Measurements from ENCODE around the gene CCDC183.

CCDC183 gene

DNA sequence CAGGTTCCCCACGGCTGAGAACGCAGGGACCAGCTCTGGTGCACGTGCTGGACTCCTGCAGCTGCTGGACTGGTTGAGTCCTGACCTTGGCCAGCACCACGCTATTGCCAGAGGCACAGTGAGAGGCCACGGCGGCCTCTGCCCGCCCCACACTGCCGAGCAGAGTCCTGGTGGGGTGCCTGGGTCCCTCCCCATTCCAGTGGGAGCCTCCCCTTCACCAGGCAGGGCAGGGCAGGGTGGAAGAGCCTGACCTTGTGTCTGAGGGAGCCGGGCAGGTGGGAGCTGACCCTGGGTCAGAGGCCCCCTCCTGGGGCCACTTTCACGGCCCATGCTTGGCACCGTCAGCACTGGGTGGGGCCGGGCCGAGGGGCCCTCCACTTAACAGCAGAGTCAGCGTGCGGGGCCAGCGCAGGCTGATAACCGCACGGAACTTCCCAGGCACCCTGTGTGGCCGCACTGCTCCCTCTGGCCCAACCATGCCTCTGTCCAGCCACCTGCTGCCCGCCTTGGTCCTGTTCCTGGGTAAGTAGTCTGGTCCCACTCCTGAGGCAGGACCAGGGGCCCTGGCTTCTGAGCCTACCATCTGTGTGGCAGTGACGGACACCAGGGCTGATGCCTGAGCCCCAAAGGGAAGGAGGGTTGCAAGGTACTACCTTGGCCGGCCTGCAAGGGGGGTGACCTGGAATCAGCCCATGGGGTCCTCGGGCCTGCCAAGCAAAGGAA, 56.0 kb downstream of the CCDC183 start, which contains the start of gene MAMDC4:
Gene MAMDC4 (plus strand): TSS at position 406 of the 723 bp plus-strand sequence. CDS start 71 bp downstream, at position 477.
- DNase-seq: no peak

- DNase-seq: no peak
These were observed 56.8 kb downstream of the CCDC183 start for GRCh38 chr9:136852664-136853595.

DNA sequence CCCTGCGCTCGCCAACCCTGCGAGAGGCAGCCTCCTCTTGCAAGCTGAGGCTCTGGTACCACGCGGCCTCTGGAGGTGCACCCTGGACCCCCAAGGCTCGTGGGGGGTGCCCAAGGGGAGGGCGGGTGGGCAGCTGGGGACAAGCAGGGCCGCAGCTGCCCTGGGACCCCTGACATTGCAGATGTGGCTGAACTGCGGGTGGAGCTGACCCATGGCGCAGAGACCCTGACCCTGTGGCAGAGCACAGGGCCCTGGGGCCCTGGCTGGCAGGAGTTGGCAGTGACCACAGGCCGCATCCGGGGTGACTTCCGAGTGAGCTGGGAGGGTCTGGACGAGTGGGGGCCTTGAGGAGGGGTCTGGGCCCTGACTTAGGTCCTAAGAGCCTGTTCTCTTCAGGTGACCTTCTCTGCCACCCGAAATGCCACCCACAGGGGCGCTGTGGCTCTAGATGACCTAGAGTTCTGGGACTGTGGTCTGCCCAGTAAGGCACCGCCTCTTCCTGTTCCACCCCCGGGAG, 57.5 kb downstream of the CCDC183 start:
- DNase-seq: no peak

DNA sequence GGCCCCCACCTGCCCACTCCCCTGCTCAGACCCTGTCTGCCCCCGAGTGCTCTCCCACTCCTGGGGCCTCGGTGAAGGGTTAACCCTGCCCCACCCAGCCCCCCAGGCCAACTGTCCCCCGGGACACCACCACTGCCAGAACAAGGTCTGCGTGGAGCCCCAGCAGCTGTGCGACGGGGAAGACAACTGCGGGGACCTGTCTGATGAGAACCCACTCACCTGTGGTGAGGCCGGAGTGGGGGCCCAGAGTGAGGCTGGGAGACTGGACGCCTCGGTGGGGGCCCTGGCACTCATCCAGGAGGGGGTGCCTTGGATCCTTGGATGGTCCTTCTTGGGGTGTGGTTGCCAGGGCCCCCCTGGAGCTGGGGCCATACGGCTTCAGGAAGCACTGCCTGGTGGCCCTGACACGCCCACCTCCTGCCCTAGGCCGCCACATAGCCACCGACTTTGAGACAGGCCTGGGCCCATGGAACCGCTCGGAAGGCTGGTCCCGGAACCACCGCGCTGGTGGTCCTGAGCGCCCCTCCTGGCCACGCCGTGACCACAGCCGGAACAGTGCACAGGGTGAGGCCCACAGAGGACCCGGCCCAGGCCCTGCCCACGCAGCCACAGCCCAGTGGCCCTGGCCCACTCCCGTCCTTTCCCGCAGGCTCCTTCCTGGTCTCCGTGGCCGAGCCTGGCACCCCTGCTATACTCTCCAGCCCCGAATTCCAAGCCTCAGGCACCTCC, 58.1 kb downstream of the CCDC183 start:
- no peak for DNase-seq

GRCh38 chr9:136854842-136855460, 58.8 kb downstream of the CCDC183 start:
- no peak for DNase-seq

- no peak for DNase-seq
These were observed 59.4 kb downstream of the CCDC183 start for GRCh38 chr9:136855461-136856078.

GRCh38 chr9:136856079-136856476, 59.9 kb downstream of the CCDC183 start:
- no peak for DNase-seq

DNA sequence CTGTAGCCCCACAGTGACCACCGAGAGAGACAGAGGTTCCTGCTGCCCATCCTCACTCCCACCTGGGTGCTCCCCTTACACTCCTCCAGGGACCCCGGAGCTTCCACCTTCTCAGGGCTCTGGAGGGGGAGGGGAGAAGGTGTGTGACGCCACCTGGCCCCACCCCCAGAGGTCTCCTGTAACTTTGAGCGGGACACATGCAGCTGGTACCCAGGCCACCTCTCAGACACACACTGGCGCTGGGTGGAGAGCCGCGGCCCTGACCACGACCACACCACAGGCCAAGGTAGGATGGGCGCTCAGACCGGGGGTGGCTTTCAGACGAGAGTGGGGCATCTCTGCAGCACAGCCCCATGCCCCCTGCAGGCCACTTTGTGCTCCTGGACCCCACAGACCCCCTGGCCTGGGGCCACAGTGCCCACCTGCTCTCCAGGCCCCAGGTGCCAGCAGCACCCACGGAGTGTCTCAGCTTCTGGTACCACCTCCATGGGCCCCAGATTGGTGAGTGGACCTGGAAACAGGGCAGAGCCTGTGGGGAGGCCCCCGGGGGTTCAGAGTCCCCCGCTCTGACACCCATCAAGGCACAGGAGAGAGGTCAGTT, 60.5 kb downstream of the CCDC183 start:
- DNase-seq: no peak

DNA sequence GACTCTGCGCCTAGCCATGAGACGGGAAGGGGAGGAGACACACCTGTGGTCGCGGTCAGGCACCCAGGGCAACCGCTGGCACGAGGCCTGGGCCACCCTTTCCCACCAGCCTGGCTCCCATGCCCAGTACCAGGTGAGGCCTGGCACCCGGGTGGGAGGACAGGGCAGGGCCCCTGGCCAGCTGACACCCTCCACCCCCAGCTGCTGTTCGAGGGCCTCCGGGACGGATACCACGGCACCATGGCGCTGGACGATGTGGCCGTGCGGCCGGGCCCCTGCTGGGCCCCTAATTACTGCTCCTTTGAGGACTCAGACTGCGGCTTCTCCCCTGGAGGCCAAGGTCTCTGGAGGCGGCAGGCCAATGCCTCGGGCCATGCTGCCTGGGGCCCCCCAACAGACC, 61.0 kb downstream of the CCDC183 start:
- DNase-seq: no peak

Measured in GDM1 (cell line).